Amniotic epithelial cell (primary cell): Measurements from ENCODE around the gene ADM2.
A peak's percentile ranks its signal among the peaks of the same experiment; 100 is the strongest.
"Not testable (repeated sequence)": the region's sequence is repeated elsewhere in the genome, so short reads cannot be mapped to it uniquely, and the experiment has no call there.

ENCODE experiments used
- DNase-seq: peaks from one replicate; pipeline ENCODE4 v3.0.0-alpha.2; 2010; ENCODE audit warnings: low read depth

The ADM2 gene, protein sequence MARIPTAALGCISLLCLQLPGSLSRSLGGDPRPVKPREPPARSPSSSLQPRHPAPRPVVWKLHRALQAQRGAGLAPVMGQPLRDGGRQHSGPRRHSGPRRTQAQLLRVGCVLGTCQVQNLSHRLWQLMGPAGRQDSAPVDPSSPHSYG

DNA sequence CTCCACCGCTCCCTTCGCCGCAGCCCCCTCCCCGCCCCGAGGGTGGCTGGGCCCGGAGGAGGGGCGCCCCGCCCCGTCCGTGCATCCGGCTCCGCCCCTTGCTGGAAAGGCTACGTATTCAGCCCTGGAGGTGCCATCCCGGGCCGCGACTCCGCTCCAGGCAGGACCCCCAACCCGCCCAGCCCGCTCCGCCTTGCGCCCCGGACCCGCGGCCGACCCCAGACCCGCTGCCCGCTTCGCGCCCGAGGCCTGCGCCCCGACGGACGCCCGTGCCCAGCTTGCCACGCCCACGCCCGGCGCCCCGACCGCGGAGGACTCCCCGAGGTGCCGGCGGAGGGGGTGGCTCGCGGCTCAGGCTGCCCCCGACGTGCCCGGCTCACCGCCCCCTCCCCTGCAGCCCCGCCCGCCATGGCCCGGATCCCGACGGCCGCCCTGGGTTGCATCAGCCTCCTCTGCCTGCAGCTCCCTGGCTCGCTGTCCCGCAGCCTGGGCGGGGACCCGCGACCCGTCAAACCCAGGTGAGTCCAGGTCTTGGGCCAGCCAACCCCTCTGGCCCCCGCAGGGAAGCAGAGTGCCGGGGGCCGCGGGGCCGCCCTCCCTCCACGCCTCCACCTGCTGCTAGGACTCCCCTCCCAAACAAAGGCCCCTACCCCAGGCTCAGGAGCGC lies at the start of gene ADM2:
TSS of gene ADM2 (plus strand) at position 104 of the 667 bp plus-strand sequence. CDS start at position 409, 305 bp downstream.
- no peak for DNase-seq

DNA sequence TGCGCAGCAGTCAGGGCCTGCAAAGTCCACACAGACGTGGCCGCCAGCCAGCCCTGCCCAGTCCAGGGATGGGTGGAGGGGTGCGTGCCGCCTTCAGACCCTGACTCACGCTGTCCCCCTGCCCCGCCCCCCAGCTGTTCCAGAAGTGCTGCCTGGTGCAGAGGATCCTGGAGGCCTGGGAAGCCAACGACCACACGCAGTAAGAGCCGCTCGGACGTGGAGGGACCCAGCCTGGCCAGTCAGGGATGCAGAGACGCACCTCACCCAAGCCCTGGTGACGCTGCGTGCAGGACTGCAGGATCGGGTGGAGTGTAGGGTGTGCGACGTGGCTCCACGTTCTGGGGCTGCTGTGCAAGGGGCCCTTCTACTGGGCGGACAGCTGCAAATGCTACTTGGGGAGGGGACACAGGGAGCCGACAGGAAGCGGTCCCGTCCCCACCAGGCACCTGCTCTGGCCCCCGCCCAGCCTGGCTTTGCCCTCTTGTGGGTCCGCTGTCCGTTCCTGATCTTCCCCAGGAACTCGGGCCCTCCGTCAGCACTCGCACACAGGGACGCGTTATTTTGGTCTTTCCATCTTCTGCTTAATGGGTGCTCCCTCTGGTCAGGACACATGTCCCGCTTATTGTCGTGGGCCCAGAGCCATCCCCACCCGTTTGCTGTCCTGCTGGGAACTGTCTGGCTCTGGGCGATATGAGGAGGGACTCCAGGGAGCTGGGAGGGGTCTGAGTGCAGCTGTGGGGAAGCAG lies 49.0 kb upstream of the ADM2 start:
- DNase-seq: no peak

DNA sequence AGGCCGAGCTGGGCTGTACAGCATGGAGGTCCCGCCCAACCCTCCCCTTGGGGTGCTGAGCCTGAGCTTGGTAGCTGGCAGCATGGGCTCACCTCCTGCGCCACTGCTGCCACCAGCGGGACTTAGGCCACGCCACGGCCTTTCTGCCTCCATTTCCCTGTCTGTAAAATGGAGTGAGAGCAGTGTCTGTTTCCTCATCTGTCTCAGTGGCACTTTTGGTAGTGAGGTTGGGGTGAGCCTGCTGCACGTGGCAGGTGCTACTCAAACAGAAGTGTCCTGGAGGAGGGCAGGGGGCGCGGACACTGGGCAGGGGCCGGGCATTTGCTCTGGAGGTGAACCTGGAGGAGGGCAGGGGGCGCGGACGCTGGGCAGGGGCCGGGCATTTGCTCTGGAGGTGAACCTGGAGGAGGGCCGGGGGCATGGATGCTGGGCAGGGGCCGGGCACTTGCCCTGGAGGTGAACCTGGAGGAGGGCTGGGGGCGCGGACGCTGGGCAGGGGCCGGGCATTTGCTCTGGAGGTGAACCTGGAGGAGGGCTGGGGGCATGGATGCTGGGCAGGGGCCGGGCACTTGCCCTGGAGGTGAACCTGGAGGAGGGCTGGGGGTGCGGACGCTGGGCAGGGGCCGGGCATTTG lies 48.3 kb upstream of the ADM2 start:
- not testable (repeated sequence) for DNase-seq

DNA sequence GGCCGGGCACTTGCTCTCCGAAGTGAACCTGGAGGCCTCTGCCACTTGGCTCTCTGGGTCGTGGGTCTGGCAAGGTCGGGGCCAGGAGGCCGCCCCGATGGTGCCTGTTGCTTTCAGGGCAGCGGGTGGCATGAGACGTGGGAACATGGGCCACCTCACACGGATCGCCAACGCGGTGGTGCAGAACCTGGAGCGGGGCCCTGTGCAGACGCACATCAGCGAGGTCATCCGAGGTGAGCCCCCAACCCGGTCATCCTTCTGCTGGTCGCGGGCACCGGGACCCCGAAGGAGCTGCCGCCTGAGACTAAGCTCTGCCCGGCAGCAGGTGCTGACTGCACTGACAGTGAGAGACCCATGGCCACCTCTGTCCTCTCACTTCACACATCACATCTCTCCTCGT lies 46.5 kb upstream of the ADM2 start:
- DNase-seq: no peak

DNA sequence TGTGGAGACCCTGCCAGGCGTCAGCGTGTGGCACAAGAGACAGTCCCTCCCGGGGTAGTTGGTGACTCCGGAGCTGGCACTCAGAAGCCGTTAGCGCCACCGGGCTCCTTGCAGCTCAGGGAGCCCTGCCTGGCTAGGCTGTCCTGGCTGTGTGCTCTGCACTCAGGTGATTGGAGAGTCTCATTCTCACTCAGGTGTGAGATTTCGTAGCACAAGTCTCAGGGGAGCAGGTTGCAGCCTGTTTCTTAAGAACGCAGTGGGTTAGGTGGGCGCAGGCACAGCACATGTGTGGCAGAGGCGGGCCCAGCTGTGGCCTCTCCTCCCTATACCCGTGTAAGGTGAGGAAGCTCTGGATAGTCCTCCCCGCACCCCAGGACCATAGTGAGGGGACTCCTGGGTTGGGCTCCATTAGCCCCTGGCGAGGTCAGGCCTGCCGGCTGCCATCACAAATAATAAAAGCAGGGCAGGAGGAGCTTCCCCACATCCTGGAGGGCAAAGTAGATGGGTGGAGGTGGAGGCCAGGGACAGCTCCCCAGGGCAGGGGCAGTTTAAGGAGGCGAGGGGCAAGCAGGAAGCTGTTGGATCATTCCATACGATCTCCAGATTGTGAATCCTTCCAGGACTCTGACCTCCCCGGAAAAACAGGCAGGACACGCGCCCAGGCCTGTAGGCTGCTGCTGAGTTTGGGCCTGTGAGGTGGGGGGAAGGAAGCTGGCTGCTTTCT lies 45.9 kb upstream of the ADM2 start:
- DNase-seq: no peak

DNA sequence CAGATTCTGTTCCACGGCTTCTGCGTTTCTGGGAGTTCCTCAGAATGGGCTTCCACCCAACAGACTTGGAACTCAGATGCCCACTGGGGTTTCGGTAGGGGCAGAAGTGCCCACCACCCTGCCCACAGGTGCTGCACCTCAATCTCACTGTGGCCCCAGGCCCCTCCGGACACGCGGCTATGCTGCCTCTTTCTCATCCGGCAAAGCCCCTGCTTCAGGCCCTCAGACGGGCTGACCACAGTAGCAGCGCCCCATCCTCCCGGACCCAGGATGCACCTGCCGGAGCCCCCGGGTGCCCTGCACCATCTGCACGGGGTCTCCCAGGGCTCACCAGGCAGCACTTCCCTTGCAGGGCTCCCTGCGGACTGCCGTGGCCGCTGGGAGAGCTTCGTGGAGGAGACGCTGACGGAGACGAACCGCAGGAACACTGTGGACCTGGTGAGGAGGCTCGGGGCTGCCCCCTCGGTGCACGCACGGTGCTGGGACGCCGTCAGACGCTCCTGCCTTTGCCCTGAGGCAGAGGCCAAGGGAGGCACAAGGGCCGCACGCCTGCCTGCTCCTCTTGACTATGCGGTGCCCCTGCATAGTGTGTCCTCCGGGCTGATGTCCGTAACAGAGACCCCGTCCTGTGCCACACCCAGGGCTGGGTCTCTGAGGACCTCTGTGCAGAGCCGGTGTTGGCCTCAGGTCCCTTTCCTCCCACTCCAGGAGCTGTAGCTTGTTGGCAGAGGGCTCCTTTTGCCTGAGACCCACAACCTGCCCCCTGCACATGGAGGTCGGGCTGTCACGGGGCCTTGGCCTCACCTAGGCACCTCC lies 45.1 kb upstream of the ADM2 start:
- DNase-seq: no peak

DNA sequence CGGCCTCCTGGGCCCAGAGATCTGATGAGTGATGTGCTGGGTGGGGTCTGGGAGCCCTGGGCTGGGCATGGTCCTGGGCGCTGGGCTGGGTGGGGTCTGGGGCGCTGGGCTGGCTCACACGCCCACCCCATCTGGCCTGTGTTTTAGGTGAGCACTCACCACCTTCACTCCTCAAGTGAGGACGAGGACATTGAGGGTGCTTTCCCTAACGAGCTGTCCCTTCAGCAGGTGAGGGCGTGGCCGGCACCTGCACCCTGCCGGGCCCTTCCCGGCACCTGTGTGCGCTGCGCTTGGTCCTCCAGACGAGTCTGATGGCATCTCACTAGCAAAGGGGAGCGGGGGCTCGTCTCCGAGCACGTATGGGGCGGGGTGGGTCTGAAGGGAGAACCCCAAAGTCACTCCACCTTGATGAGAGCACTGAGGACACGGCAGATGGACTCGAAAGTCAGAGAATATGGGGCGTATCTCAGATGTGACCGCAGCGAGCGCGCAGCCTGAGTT lies 44.5 kb upstream of the ADM2 start:
- no peak for DNase-seq

DNA sequence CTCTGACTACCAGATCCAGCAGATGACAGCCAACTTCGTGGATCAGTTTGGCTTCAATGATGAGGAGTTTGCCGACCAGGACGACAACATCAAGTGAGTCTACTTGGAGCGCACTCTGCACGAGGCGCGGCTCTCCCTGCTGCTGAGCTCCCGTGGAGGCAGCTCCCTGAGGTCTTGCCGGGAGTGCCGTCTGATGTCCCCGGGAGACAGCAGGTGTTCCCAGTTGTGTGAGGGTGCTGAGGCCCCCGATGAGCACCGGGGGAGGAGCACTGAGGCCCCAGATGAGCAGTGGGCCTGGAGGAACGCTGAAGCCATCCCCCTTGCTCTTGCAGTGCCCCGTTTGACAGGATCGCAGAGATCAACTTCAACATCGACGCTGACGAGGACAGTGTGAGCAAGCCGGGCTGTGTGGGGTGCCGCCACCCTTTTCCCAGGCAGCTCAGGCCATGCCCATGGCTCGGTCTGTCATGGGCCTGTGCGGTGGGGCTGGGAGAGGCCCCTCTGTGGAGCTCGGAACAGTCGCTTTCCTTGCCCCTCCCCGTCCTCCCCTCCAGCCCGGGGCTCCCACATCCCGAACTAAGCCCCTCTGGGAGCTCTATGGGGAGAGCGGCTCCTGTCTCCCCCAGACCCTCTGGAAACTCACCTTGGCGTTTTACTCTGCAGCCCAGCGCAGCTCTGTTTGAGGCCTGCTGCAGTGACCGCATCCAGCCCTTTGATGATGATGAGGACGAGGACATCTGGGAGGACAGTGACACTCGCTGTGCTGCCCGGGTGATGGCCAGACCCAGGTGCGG lies 43.6 kb upstream of the ADM2 start:
- DNase-seq: no peak

DNA sequence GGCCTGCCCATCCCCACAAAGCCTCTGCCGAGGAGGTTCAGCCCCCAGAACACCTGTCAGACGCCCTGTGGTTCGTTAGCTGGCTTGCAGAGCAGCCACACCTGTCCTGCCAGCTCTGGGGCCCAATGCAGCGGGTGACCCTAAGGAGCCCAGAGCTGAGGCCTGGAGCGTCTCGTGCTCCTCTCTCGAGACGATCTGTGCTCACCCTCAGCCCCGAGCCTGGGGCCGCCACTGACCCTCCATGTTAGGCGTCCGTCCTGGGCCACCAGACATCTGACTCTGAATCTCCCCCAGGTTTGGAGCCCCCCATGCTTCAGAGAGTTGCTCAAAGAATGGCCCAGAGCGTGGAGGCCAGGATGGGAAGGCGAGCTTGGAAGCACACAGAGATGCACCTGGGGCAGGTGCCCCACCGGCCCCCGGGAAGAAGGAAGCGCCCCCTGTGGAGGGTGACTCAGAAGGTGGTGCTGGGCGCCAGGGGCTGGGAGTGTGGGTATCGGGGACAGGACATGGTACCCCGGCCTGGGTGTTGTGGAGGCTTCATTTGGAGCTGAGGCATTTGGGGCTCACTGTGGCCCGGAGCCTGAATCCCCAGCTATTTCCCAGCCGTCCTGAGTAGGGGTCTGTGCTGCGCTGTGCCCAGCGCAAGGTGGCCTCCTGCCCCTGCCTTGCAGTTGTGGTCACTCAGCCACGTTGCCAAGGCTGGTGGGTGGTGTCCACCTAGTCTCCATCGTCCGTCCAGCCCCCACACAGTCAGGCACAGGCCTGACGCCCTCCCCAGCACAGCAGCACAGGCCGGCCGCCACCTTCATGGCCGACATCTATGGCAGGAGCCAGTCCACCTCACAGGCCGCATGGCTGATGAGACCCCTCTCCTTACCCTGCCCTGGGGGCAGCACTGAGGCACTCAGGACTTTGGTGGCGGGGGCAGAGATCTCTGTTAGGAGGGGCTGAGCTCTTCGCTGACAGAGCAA lies 42.8 kb upstream of the ADM2 start:
- no peak for DNase-seq

DNA sequence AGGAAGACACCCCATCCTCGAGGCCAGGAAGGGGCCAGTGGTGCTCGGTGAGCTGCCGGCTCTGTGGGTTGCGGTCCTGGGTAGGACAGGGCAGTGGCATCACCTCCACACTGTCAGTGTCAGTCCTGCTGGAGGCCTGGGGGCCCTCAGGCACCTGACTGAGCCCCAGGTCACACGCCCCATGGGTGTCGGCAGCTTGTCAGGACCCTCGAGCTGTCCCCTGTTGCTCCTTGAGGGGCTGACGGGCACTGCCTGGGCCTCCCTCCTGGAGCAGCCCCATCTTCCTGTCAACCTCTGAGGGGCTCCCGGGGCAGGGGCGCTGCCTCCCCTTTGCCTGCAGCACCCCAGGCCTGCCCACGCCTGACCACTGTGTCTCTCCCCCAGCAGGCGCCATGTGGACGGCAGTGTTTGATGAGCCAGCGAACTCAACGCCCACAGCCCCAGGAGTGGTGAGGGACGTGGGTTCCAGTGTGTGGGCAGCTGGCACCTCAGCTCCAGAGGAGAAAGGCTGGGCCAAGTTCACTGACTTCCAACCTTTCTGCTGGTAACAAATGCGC lies 42.0 kb upstream of the ADM2 start:
- no peak for DNase-seq

DNA sequence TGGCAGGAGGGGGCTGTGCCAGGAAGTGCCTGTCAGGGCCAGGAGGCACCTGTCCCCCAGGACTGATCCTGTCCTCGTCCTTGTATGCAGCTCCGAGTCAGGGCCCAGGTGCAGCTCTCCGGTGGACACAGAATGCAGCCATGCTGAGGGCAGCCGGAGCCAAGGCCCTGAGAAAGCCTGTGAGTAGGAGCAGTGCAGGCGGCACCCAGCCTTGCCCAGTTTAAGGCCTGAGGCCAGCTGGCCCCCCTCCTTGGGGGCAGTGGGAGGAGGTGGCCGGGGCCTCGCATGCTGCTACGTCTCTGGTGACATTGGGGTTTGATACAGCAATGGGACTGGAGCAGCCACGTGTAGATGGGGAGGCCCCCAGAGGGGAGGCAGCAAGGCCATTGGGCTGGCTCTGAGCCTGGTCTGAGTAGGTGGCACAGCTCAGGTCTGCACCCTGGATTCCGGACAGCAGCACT lies 41.4 kb upstream of the ADM2 start:
- DNase-seq: no peak

DNA sequence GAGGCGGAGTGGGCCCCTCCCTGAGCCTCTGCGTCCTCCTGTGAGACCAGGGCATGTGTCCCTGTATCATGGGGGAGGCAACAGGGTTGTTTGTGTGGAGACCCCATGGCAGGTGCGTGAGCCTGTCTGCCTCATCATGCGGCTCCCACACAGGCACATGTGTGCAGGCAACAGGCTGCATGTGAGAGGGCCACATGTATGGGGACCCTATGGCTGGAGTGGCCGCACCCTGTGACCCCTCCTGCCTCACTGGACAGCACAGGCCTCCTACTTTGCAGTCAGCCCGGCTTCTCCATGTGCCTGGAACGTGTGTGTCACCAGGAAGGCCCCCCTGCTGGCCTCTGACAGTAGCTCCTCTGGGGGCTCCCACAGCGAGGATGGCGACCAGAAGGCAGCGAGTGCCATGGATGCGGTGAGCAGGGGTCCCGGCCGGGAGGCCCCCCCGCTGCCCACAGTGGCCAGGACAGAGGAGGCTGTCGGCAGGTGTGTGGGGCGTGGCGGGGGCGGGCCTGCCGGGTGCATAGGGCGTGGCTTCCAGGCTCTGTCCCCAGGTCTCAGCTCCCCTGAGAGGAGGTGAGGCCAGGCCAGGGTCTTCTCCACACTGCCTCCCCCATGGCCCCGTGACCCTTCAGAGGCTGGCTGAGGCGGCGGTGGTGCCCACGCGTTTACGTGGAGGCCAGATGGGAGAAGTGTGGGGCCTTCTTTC lies 40.6 kb upstream of the ADM2 start:
- DNase-seq: no peak

DNA sequence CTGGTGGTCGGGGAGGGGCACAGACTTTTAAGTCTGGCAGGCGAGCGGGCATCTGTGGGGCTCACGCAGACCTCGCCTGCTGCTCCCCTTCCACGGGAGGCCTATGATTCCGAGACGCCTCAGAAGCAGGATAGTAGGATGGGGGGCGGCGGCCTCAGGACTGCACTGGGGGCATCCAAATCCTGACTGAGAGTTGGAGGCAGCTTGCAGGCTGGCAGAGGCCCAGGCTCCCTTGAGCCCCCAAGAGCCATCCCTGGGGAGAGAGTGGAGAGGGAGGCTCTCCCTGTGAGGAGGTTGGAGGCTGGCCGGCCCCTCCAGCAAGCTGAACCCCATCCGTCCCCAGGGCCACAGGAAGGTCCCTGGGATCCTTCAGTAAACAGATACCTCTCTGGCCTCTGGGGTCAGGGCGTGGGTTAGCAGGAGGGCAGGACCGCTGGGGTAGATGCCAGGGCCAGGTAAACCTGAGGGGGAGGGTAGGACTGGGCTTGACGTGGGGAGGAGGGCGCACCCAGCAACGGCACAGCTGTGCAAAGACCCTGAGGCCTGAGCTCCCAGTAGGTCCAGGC lies 39.8 kb upstream of the ADM2 start:
- no peak for DNase-seq

DNA sequence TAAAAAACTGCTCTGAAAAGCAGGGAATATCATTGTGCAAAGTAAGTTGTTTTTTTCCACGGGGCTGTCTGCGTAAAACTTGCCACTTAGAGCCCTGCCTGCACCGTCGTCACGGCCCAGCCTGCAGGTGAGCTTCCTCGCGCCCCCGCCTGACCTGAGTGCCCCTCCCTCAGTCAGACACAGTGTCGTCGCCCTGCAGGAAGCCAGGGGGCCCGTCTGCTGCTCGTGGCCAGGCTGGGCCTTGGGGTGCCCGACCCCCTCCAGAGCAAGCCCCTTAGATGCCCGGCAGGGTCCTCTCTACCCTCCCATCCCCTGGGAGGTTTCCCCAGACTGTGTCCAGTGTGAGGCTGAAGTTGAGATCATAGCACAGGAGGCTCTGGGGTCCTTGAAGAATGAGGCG lies 38.1 kb upstream of the ADM2 start:
- DNase-seq: no peak

DNA sequence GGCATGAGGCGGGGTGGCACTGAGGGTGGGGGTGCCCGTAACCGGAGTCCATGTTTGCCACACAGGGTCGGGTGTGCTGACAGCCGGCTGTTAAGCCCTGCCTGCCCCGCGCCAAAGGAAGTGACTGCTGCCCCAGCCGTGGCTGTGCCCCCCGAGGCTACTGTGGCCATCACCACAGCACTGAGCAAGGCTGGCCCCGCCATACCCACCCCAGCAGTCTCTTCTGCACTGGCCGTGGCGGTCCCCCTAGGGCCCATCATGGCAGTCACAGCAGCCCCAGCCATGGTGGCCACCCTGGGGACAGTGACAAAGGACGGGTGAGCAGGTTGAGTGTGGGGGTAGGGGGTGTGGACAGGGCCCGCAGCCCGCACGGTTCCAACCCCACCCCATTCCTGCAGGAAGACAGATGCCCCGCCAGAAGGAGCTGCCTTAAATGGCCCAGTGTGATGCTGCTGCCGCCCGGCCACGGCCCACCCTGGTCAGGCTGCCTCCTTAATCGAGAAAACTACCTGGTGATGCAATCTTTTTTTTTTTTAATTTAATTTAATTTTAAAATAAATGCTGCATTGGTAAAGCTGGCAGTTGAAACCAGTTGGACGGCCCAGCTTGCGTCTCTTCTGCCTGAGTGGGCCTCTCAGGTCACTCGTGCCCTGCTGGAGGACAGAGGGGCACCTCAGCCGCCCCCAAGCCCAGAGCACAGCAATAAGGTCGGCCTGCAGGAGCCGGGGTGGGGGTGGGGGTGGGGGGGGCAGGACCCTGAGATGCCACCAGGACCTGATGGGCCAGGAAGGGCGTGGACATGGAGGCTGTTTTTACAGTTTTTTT lies 37.3 kb upstream of the ADM2 start:
- DNase-seq: no peak

DNA sequence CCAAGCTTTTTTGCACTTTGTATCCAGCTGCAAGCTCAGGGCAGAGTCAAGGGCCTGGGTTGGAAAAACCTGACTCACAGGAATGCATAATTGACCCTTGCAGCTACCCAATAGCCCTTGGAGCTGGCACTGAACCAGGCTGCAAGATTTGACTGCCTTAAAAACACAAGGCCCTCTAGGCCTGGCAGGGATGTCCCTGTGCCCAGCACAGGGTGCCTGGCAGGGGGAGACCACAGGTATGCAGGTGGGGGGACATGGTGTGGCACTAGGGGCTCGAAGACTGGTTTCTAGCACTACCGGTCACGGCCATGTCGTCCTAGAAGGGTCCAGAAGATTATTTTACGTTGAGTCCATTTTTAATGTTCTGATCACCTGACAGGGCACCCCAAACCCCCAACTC lies 36.7 kb upstream of the ADM2 start:
- peak; percentile 79 for DNase-seq
